GDM1 (cell line): Measurements from ENCODE around the gene XRN2.

Experiments used
- DNase-seq: peaks from one replicate; lab custom pipeline; 2025; lab: John Stamatoyannopoulos, UW

XRN2 gene

DNA sequence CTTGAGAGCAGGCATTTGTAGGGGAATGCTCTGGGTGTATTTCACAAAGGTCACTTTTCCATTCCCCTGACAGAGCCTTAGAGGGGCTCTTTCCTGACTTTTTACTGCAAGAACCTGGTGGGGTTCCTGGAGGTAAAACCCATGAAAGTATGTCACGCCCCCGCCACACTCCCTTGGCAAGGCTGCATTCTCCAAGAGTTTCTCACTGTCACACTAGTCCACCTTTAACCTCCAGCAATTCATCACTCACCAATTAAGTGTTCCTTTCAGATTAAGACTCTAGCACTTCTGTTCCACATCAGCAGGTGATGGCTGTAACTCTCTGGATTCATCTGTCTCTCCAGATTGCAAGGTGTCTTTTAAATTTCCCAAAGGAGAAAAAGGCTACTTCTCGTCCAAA is 126.9 kb downstream of the XRN2 start:
- DNase-seq, result no peak

GRCh38 chr20:21432911-21433310 is 129.8 kb downstream of the XRN2 start:
- no peak for DNase-seq

DNA sequence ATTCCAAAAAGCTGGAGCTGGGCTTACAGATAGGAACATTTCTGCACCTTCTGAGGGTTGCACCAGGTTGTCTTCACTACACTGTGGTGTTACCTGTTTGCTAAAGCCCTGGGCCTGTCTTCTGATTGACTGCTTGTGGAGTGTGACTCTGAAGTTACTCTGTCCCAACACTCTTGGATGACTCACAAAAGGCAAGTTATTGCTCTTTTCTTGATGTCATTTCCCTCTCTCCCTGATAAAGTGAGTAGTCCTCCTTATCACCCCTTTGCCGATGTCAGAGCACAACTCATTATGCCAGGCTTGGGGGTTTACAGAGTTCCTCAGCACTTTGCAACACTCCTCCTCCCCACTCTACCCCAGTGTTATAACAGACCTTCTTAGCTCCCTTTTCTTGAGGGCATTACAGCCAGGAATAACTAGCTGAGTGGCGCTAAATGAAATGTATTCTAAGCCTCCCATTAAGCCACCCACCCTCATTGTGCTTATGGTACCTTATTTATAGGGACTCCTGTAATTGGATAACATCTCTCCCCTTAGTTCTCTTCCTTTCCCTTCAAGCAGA is 130.3 kb downstream of the XRN2 start:
- DNase-seq, result no peak

DNA sequence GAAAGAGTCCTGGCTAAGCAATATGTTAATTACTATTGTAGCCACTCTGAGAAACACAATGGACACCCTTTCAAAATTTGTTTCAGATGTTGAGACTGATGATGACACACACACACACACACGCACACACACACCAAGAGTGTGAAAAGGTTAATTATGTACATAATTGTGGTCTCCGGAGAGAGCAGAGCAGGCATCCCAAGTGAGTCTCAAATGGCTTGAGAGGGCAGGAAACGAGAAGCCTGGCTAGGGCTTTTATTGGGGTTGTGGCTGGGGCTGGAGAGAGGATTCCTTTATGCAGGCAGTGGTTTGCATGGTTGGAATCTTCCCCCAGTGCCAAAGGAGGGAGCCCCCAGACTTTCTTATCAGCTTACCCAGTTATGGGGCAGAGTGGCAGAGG is 132.4 kb downstream of the XRN2 start:
- no peak for DNase-seq

DNA sequence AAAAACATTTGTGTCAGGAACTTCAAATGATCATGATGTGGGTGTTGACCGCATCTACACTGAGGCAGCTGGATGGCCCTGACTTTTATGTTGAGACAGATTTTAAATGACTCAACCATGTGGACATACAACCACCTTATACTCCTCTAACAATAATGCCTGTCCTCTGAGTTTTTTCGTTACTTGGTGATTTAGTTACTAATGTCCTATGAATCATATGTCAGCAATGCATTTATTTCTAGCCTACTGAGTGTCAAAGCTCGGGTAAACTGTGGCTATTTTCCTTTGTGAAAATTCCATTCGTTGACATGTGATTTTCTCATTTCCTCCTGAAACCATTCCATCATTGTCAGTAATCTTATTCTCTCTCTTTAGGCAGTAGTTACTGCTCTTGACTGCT is 133.1 kb downstream of the XRN2 start:
- no peak for DNase-seq

GRCh38 chr20:21437248-21437647 is 134.1 kb downstream of the XRN2 start:
- DNase-seq, result no peak

GRCh38 chr20:21437816-21438215 is 134.7 kb downstream of the XRN2 start:
- DNase-seq, result no peak
